ENCODE results near the gene ACTR2. TPM values are rescaled to one million over a fixed set of nuclear protein-coding genes. Genes with fewer than 3 reads are reported as not detected.

Gene ACTR2
- total RNA-seq, 2 donors from 2014 or later: 227 to 491 TPM

DNA sequence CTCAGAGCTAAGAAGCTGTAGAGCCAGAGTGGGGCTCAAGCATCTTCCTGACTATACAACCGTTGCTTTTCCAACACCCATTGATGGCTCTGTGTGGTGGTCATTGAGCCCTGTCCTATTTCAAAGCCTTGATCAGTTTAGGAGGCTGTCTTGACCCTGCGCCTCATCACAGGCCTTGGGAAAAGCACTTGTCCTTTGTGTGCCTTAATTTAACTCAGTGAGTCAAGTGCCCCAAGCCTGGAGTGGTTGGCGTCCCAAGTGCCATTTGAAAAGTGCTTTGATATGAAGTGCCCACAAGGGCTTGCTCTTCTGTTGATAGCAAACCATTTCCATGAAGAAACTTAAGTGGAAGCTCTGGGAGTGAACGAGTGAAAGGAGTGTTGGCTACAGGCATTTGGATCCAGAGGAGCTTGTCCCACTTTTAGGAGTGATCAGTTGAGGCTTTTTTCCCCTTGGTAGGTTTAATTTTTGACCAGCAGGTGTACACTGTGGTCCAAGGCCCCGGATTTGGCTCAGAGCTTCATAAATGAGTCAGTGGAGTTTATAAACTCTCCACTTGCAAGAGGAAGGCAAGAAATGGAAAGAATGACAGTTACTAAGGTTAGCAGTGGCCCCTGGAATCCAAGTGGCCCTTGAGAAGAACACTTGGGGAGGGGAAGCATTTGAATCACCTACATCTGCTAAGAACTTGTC lies 50.3 kb downstream of the ACTR2 start:
- H3K4me3 Mint-ChIP-seq: no peak overlapping the region
- H3K36me3 Mint-ChIP-seq: peaks cover under 1% of the 10 kb centered on the region
- H3K27me3 Mint-ChIP-seq: no peaks in the 10 kb centered on the region
- H3K27ac Mint-ChIP-seq: no peak overlapping the region
- H3K9me3 Mint-ChIP-seq: no peaks in the 10 kb centered on the region
- no peak for DNase-seq (ENCODE audit: low spot score)
- H3K4me1 Mint-ChIP-seq (ENCODE audit: low read depth in 2 of 2): peaks cover 5 to 16% of the 10 kb centered on the region in 2 donors
- ATAC-seq: peak in 1 of 2 donors; percentile 13

GRCh38 chr2:65278531-65278981 lies 50.9 kb downstream of the ACTR2 start:
- H3K4me1 Mint-ChIP-seq (ENCODE audit: low read depth in 2 of 2): peaks cover 5 to 16% of the 10 kb centered on the region in 2 donors
- H3K4me3 Mint-ChIP-seq: no peak overlapping the region
- H3K9me3 Mint-ChIP-seq: no peaks in the 10 kb centered on the region
- DNase-seq (ENCODE audit: low spot score) (no peak), ATAC-seq (peak in 1 of 2 donors; percentile 32)
- H3K27ac Mint-ChIP-seq: peak overlapping the region in 1 of 2 donors; percentile 17
- no peaks in the 10 kb centered on the region for H3K27me3 Mint-ChIP-seq
- no peaks in the 10 kb centered on the region for H3K36me3 Mint-ChIP-seq

DNA sequence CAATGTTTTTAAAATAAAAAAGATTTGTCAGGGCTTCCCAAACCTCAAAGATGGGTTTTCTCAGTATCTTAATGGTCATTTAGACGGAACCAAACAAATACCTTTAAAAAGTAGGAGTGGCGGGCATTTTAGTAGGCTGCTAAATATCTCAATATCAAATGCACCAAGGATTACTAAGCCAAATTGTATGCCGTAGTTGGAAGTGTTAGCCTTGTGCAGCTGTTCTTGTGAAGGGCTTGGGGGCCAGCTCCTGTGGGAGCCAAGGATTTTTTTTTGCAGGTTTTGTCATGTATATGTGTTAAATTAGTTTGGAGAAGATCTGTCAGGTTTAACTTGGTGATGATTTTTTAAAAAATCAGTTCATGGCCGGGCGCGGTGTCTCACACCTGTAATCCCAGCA lies 52.1 kb downstream of the ACTR2 start:
- Mint-ChIP-seq H3K4me1 (ENCODE audit: low read depth in 2 of 2) (peaks cover 5 to 16% of the 10 kb centered on the region in 2 donors), H3K27me3 (no peaks in the 10 kb centered on the region), H3K27ac (no peak overlapping the region), H3K9me3 (no peaks in the 10 kb centered on the region), H3K4me3 (no peak overlapping the region), H3K36me3 (no peaks in the 10 kb centered on the region)
- no peak for DNase-seq (ENCODE audit: low spot score)
- ATAC-seq: no peak

- H3K36me3 Mint-ChIP-seq: no peaks in the 10 kb centered on the region
- DNase-seq (ENCODE audit: low spot score): no peak
- peaks cover 5 to 16% of the 10 kb centered on the region in 2 donors for H3K4me1 Mint-ChIP-seq (ENCODE audit: low read depth in 2 of 2)
- H3K4me3 Mint-ChIP-seq: no peak overlapping the region
- no peaks in the 10 kb centered on the region for H3K9me3 Mint-ChIP-seq
- H3K27ac Mint-ChIP-seq: no peak overlapping the region
- ATAC-seq: no peak
- no peaks in the 10 kb centered on the region for H3K27me3 Mint-ChIP-seq
These were observed 54.2 kb downstream of the ACTR2 start for GRCh38 chr2:65281627-65282351.

GRCh38 chr2:65282477-65283053 lies 54.9 kb downstream of the ACTR2 start:
- no peak overlapping the region for H3K27ac Mint-ChIP-seq
- no peak for ATAC-seq
- no peaks in the 10 kb centered on the region for H3K36me3 Mint-ChIP-seq
- H3K9me3 Mint-ChIP-seq: no peaks in the 10 kb centered on the region
- H3K4me1 Mint-ChIP-seq (ENCODE audit: low read depth in 2 of 2): peaks cover 5 to 16% of the 10 kb centered on the region in 2 donors
- H3K4me3 Mint-ChIP-seq: no peak overlapping the region
- no peaks in the 10 kb centered on the region for H3K27me3 Mint-ChIP-seq
- DNase-seq (ENCODE audit: low spot score): no peak

DNA sequence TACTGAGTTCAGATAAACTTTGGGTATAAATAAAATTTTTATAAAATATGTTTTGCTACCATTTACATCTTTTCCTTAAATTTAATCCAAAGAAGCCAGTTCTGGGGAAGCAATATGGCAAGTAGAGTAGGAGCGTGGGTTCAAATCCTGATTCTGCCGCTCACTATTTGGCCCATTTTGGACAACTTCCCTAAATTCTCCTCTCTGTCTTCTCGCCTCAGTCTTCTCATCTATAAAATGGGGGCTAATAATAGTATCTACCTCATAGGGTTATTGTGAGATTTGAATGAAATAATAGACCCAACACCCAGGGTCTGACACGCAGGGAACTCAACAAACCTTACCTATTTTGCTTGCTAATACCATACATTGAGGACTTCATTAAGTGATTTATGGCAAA lies 59.7 kb downstream of the ACTR2 start:
- Mint-ChIP-seq H3K27ac (no peak overlapping the region), H3K36me3 (no peaks in the 10 kb centered on the region), H3K4me1 (ENCODE audit: low read depth in 2 of 2) (no peaks in the 10 kb centered on the region), H3K9me3 (no peaks in the 10 kb centered on the region), H3K27me3 (peaks cover 0 to 2% of the 10 kb centered on the region in 2 donors), H3K4me3 (no peak overlapping the region)
- ATAC-seq (no peak), DNase-seq (ENCODE audit: low spot score) (no peak)

DNA sequence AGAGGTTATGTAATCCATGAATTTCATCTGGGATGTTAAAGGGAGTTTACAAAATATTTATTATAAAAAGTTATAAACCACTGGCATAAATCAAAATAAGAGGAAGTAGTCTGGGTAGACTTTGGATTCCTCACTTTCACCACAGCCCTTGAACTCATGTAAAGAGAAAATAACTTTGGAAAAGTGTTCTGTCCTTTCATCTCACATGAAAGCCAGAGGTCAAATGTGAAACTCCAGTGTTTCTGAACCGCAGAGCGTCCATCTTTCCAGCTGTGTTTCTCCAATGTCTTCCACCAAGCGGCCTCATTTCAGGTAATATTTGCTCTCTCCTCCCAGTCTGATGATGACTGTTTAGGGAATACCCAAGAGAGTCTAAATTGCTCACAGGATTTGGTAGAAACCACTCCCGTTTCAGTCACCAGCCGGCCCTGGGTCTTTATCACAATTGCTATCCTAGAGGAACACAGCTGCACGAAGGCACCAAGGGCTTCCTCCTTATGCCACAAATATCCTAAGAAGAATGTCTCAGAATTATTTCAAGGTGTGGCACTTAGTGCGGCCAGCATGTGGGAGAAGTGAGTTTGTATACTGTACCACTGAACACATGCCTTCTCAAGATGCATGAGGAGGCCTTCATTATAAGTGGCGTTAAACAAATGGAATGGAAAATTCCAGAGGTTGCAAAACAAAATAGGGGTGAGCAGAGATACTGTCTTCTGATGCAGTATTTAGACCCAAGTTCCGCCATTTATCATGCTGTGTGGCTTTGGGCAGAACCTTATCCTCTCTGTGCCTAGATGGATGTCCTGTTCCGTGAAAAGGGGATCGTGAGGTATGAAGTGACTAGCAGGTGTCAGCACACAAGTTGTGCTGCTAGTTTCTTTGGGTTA lies 63.8 kb downstream of the ACTR2 start:
- Mint-ChIP-seq H3K4me1 (ENCODE audit: low read depth in 2 of 2) (peaks cover 0 to 1% of the 10 kb centered on the region in 2 donors), H3K36me3 (no peaks in the 10 kb centered on the region), H3K27ac (no peak overlapping the region), H3K9me3 (no peaks in the 10 kb centered on the region), H3K4me3 (no peak overlapping the region), H3K27me3 (peaks cover 11 to 12% of the 10 kb centered on the region in 2 donors)
- no peak for DNase-seq (ENCODE audit: low spot score)
- ATAC-seq: no peak

GRCh38 chr2:65292106-65292400 lies 64.4 kb downstream of the ACTR2 start:
- ATAC-seq (no peak), DNase-seq (ENCODE audit: low spot score) (no peak)
- Mint-ChIP-seq H3K36me3 (no peaks in the 10 kb centered on the region), H3K9me3 (no peaks in the 10 kb centered on the region), H3K27me3 (peaks cover 13 to 18% of the 10 kb centered on the region in 2 donors), H3K4me3 (no peak overlapping the region), H3K27ac (no peak overlapping the region), H3K4me1 (ENCODE audit: low read depth in 2 of 2) (peaks cover 5 to 7% of the 10 kb centered on the region in 2 donors)

GRCh38 chr2:65292461-65293011 lies 64.9 kb downstream of the ACTR2 start:
- no peaks in the 10 kb centered on the region for H3K9me3 Mint-ChIP-seq
- DNase-seq (ENCODE audit: low spot score) (no peak), ATAC-seq (no peak)
- H3K27ac Mint-ChIP-seq: no peak overlapping the region
- peaks cover 7 to 9% of the 10 kb centered on the region in 2 donors for H3K4me1 Mint-ChIP-seq (ENCODE audit: low read depth in 2 of 2)
- H3K27me3 Mint-ChIP-seq: peaks cover 13 to 19% of the 10 kb centered on the region in 2 donors
- H3K36me3 Mint-ChIP-seq: no peaks in the 10 kb centered on the region
- no peak overlapping the region for H3K4me3 Mint-ChIP-seq

DNA sequence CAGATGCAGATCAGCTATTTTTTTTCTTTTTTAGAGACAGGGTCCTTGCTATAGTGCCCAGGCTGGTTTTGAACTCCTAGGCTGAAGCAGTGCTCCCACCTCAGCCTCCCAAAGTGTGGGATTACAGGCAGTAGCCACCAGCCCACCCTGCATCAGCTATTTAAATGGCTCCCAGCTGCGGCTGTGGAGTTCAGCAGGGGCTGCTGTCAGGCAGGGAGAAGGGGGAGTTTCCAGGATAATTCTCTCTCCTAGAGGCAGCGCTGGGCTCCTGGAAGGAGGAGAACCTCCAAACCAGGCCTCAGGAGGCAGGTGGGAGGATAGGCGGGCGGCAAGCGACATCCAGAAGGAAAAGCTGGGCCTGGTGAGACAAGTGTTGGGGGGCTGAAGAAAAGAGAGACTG lies 65.7 kb downstream of the ACTR2 start:
- Mint-ChIP-seq H3K9me3 (no peaks in the 10 kb centered on the region), H3K4me1 (ENCODE audit: low read depth in 2 of 2) (peaks cover 12 to 13% of the 10 kb centered on the region in 2 donors), H3K27ac (no peak overlapping the region), H3K4me3 (no peak overlapping the region), H3K27me3 (peaks cover 11 to 19% of the 10 kb centered on the region in 2 donors), H3K36me3 (no peaks in the 10 kb centered on the region)
- ATAC-seq (no peak), DNase-seq (ENCODE audit: low spot score) (no peak)

DNA sequence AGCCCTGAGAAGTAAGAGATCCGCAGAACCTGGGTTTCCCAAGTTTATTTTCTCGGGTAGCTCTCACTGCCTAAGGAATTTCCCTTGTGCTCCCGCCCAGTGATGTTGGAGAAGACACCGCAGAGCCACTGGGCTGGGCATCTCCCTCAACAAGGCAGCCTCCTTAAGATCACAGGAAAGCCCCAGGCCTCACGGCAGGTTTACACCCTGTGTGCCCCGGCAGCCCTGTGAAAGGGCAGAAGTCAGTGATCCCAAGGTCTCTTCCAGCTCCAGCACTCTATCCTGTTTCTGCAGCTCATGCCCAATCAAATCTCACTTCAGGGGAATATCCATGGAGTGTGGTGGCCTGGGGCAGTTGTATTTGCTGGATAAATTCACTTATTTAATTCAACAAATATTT lies 66.5 kb downstream of the ACTR2 start:
- H3K9me3 Mint-ChIP-seq: no peaks in the 10 kb centered on the region
- no peak overlapping the region for H3K27ac Mint-ChIP-seq
- no peaks in the 10 kb centered on the region for H3K36me3 Mint-ChIP-seq
- peaks cover 11 to 19% of the 10 kb centered on the region in 2 donors for H3K27me3 Mint-ChIP-seq
- no peak overlapping the region for H3K4me3 Mint-ChIP-seq
- H3K4me1 Mint-ChIP-seq (ENCODE audit: low read depth in 2 of 2): peaks cover 14 to 16% of the 10 kb centered on the region in 2 donors
- ATAC-seq (no peak), DNase-seq (ENCODE audit: low spot score) (no peak)

DNA sequence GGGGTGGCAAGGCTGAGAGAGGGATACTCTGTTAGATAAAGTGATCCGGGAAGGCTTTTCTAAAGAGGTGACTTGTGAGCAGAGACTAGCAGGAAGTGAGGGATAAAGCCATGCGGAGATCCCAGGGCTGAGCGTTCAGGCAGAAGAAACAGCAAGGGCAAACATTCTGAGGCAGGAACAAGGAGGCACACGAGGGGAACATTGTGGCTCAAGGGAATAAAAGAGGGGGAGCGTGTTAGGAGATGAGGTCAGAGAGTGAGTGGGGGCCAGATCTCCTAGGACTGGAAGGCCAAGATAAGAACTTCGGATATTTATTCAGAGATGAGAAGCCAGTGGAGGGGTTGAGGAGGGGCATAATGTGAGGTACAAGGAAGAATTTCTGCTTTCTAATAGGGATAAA lies 67.1 kb downstream of the ACTR2 start:
- peaks cover 19 to 21% of the 10 kb centered on the region in 2 donors for H3K4me1 Mint-ChIP-seq (ENCODE audit: low read depth in 2 of 2)
- no peak overlapping the region for H3K27ac Mint-ChIP-seq

GRCh38 chr2:65296971-65297370 lies 69.3 kb downstream of the ACTR2 start:
- ATAC-seq (no peak), DNase-seq (ENCODE audit: low spot score) (no peak)
- no peaks in the 10 kb centered on the region for H3K9me3 Mint-ChIP-seq
- peak overlapping the region in 1 of 2 donors; percentile 16 for H3K27ac Mint-ChIP-seq
- peak overlapping the region; percentile 30 for H3K4me3 Mint-ChIP-seq
- no peaks in the 10 kb centered on the region for H3K36me3 Mint-ChIP-seq
- peaks cover 16 to 26% of the 10 kb centered on the region in 2 donors for H3K27me3 Mint-ChIP-seq
- peaks cover 37 to 42% of the 10 kb centered on the region in 2 donors for H3K4me1 Mint-ChIP-seq (ENCODE audit: low read depth in 2 of 2)

More for the DNA sequence above, 67.1 kb downstream of the ACTR2 start:
- no peaks in the 10 kb centered on the region for H3K36me3 Mint-ChIP-seq
- H3K9me3 Mint-ChIP-seq: no peaks in the 10 kb centered on the region
- DNase-seq (ENCODE audit: low spot score): no peak
- H3K27me3 Mint-ChIP-seq: peaks cover 11 to 19% of the 10 kb centered on the region in 2 donors
- no peak for ATAC-seq
- H3K4me3 Mint-ChIP-seq: no peak overlapping the region

All from natural killer cell treated with Interleukin-12 subunit alpha and Interleukin-12 subunit beta and Interleukin-15 and Interleukin-18, amount 100 ng/mL, for 72 hours (primary cell).